ENCODE results near the gene AJUBA. TPM values are rescaled to one million over a fixed set of nuclear protein-coding genes. Genes with fewer than 3 reads are reported as not detected.
A peak's percentile ranks its signal among the peaks of the same experiment; 100 is the strongest.

Gene AJUBA
- total RNA-seq, 4 donors from 2014 or later: 66.2 to 98.4 (median 74.8) TPM

GRCh38 chr14:22929961-22930364 is 52.4 kb downstream of the AJUBA start:
- TF ChIP-seq POLR2A (IDR thresholded peaks at IDR 0.05): no peak
- TF ChIP-seq CTCF (IDR thresholded peaks at IDR 0.05): no peak
- intact Hi-C loops (cut with DNase I; ENCODE audit: low total_unique reads): loop anchor here (2.0 kb wide), 1 partner anchor 53 kb away; the partner anchor contains the start of gene AJUBA

GRCh38 chr14:22929104-22929960 is 53.0 kb downstream of the AJUBA start, which contains the start of gene PRMT5:
Gene PRMT5 (minus strand): TSS chr14:22929376. CDS start chr14:22929361, 15 bp downstream.
- WGBS, 2 donors: 0 to 1% methylated on average over 51 of the region's 51 CpGs
- no peak for TF ChIP-seq POLR2A (IDR thresholded peaks at IDR 0.05)
- TF ChIP-seq CTCF (IDR thresholded peaks at IDR 0.05): peak in 1 of 3 donors; percentile 62
- intact Hi-C loops (cut with DNase I; ENCODE audit: low total_unique reads): no loop called here
- H3K4me3 ChIP-seq (ENCODE audit: low read depth, poor library complexity, severe bottlenecking): peak within 1 kb of the TSS; percentile 94
- DNase-seq (ENCODE audit: low spot score in 2 of 2): peak; percentile 99 to 100

More at GRCh38 chr14:22929961-22930364, 52.4 kb downstream of the AJUBA start:
- no peak for DNase-seq (ENCODE audit: low spot score in 2 of 2)
- 0 to 3% methylated on average over 2 of the region's 2 CpGs for WGBS, 2 donors
- no peak overlapping the region for H3K4me3 ChIP-seq (ENCODE audit: low read depth, poor library complexity, severe bottlenecking)

GRCh38 chr14:22928237-22929103 is 53.9 kb downstream of the AJUBA start:
- peak overlapping the region; percentile 94 for H3K4me3 ChIP-seq (ENCODE audit: low read depth, poor library complexity, severe bottlenecking)
- DNase-seq (ENCODE audit: low spot score in 2 of 2): no peak
- intact Hi-C loops (cut with DNase I; ENCODE audit: low total_unique reads): no loop called here
- 9% methylated on average over 12 of the region's 12 CpGs for WGBS, 2 donors
- TF ChIP-seq CTCF (IDR thresholded peaks at IDR 0.05) (no peak), POLR2A (IDR thresholded peaks at IDR 0.05) (no peak)

GRCh38 chr14:22926316-22926715 is 56.0 kb downstream of the AJUBA start:
- WGBS, 2 donors: 77 to 84% methylated on average over 4 of the region's 4 CpGs
- TF ChIP-seq POLR2A (IDR thresholded peaks at IDR 0.05) (no peak), CTCF (IDR thresholded peaks at IDR 0.05) (no peak)

GRCh38 chr14:22925513-22925912 is 56.8 kb downstream of the AJUBA start:
- no peak for TF ChIP-seq POLR2A (IDR thresholded peaks at IDR 0.05)
- no peak for TF ChIP-seq CTCF (IDR thresholded peaks at IDR 0.05)
- WGBS, 2 donors: 96 to 97% methylated on average over 8 of the region's 8 CpGs

More at GRCh38 chr14:22926316-22926715, 56.0 kb downstream of the AJUBA start:
- H3K4me3 ChIP-seq (ENCODE audit: low read depth, poor library complexity, severe bottlenecking): no peak overlapping the region
- DNase-seq (ENCODE audit: low spot score in 2 of 2): no peak
- intact Hi-C loops (cut with DNase I; ENCODE audit: low total_unique reads): no loop called here

More at GRCh38 chr14:22925513-22925912, 56.8 kb downstream of the AJUBA start:
- H3K4me3 ChIP-seq (ENCODE audit: low read depth, poor library complexity, severe bottlenecking): no peak overlapping the region
- intact Hi-C loops (cut with DNase I; ENCODE audit: low total_unique reads): no loop called here
- DNase-seq (ENCODE audit: low spot score in 2 of 2): no peak
